ENCODE measurements around the gene VAC14. TPM values are rescaled to one million over a fixed set of nuclear protein-coding genes. Genes with fewer than 3 reads are reported as not detected.

VAC14 gene
- total and polyA plus RNA-seq, 2 experiments from 2014 or later: 42.3 to 77.7 TPM

- peak overlapping the region; percentile 87 for H3K27ac ChIP-seq (ENCODE audit: low read depth)
- no peak for TF ChIP-seq STAT1 (IDR thresholded peaks at IDR 0.05; ENCODE audit: unreplicated experiment)
- no peak for TF ChIP-seq CTCF (conservative IDR thresholded peaks at IDR 0.05; ENCODE audit: low read depth in 2 of 2)
- no peak for TF ChIP-seq JUNB (IDR thresholded peaks at IDR 0.05; ENCODE audit: unreplicated experiment)
- TF ChIP-seq REST (IDR thresholded peaks at IDR 0.05; ENCODE audit: unreplicated experiment): no peak
- TF ChIP-seq EZH2 (IDR thresholded peaks at IDR 0.05; ENCODE audit: low read depth, unreplicated experiment): no peak
- no peak for TF ChIP-seq ZNF114 (CRISPR knock-in tag; IDR thresholded peaks at IDR 0.05)
- H3K79me2 ChIP-seq (replicated peaks; ENCODE audit: insufficient read depth): peaks cover 54% of the 10 kb centered on the region
- Mint-ChIP-seq H3K4me1 (peaks cover 16% of the 10 kb centered on the region), H3K36me3 (ENCODE audit: low read depth) (0 out of 3 replicates have a peak, but pooled peaks cover 6% of the 10 kb centered on the region), H3K27ac (peak overlapping the region; percentile 90), H3K9me3 (no peaks in the 10 kb centered on the region), H3K4me3 (peak overlapping the region; percentile 91), H3K27me3 (ENCODE audit: insufficient read depth, low read depth, poor library complexity) (no peaks in the 10 kb centered on the region)
- H4K20me1 ChIP-seq (replicated peaks; ENCODE audit: insufficient read depth): peaks cover 10% of the 10 kb centered on the region; the same call in 1 of the 2 replicates
- H3F3A ChIP-seq (replicated peaks; ENCODE audit: low read depth): 0 out of 2 replicates have a peak, but pooled peaks cover 5% of the 10 kb centered on the region
- ATAC-seq (no peak), DNase-seq (ENCODE audit: low spot score) (peak; percentile 19)
- peaks cover 22% of the 10 kb centered on the region; the same call in 1 of the 2 replicates for H3K27me3 ChIP-seq (ENCODE audit: insufficient read depth)
- H3K36me3 ChIP-seq (ENCODE audit: insufficient read depth): no peaks in the 10 kb centered on the region
- peaks cover 14% of the 10 kb centered on the region for H3K4me1 ChIP-seq (ENCODE audit: insufficient read depth)
- H3K4me2 ChIP-seq: peak overlapping the region; percentile 100
- no peaks in the 10 kb centered on the region for H3K9me2 ChIP-seq (ENCODE audit: insufficient read depth)
- H3K4me3 ChIP-seq: peak overlapping the region; percentile 99
- peak overlapping the region; percentile 80 for H2AFZ ChIP-seq
Observed at GRCh38 chr16:70800311-70800710, 647 bp downstream of the VAC14 start.

- Histone ChIP-seq H3K4me3 (no peak overlapping the region), H3K36me3 (ENCODE audit: insufficient read depth) (no peaks in the 10 kb centered on the region), H3K4me1 (ENCODE audit: insufficient read depth) (peaks cover 19% of the 10 kb centered on the region), H3K27ac (ENCODE audit: low read depth) (no peak overlapping the region), H3F3A (replicated peaks; ENCODE audit: low read depth) (0 out of 2 replicates have a peak, but pooled peaks cover 5% of the 10 kb centered on the region), H3K4me2 (no peak overlapping the region), H2AFZ (no peak overlapping the region), H3K9me2 (ENCODE audit: insufficient read depth) (no peaks in the 10 kb centered on the region), H3K79me2 (replicated peaks; ENCODE audit: insufficient read depth) (peaks cover 94% of the 10 kb centered on the region), H4K20me1 (replicated peaks; ENCODE audit: insufficient read depth) (peaks cover 30% of the 10 kb centered on the region), H3K27me3 (ENCODE audit: insufficient read depth) (no peaks in the 10 kb centered on the region)
- Mint-ChIP-seq H3K4me3 (no peak overlapping the region), H3K36me3 (ENCODE audit: low read depth) (0 out of 3 replicates have a peak, but pooled peaks cover 6% of the 10 kb centered on the region), H3K27ac (no peak overlapping the region), H3K27me3 (ENCODE audit: insufficient read depth, low read depth, poor library complexity) (peaks cover 8% of the 10 kb centered on the region), H3K4me1 (peaks cover 14% of the 10 kb centered on the region), H3K9me3 (no peaks in the 10 kb centered on the region)
- ATAC-seq (no peak), DNase-seq (ENCODE audit: low spot score) (no peak)
- TF ChIP-seq CTCF (conservative IDR thresholded peaks at IDR 0.05; ENCODE audit: low read depth in 2 of 2) (no peak), ZNF462 (CRISPR knock-in tag; IDR thresholded peaks at IDR 0.05) (no peak)
Observed at GRCh38 chr16:70796301-70796700, 4.7 kb downstream of the VAC14 start.

Measured in GM23338 (cell line).